ENCODE results near the gene ZC3HAV1L.
"Not testable (repeated sequence)": the region's sequence is repeated elsewhere in the genome, so short reads cannot be mapped to it uniquely, and the experiment has no call there.

Gene ZC3HAV1L, protein sequence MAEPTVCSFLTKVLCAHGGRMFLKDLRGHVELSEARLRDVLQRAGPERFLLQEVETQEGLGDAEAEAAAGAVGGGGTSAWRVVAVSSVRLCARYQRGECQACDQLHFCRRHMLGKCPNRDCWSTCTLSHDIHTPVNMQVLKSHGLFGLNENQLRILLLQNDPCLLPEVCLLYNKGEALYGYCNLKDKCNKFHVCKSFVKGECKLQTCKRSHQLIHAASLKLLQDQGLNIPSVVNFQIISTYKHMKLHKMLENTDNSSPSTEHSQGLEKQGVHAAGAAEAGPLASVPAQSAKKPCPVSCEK

DNA sequence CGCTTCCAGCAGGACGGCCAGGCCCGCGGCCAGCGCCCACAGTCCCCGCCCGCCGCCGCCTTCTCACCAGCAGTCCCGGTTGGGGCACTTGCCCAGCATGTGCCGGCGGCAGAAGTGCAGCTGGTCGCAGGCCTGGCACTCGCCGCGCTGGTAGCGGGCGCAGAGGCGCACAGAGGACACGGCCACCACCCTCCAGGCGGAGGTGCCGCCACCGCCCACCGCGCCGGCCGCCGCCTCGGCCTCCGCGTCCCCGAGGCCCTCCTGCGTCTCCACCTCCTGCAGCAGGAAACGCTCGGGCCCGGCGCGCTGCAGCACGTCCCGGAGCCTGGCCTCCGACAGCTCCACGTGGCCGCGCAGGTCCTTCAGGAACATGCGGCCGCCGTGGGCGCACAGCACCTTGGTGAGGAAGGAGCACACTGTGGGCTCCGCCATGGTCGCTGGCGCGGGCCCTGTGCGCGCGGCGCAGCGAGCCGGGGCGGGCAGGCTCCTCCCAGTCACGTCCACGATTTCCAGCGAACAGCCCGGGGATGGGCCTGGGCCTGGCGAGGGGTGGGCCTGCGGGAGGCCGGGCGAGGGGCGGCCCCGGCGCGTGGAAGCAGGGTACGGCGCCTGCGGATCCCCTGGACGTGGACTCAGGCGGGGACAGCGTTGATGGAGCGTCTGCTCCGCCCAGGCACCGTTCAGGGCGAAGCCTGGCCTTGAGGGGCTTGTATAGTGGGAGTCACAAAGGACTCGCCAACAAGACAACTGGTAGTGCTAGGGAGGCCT, at the start of gene ZC3HAV1L:
Gene ZC3HAV1L (minus strand): TSS at position 457 of the 768 bp plus-strand sequence. CDS start 25 bp downstream, at position 432.
- in situ Hi-C loops (cut with MboI; ENCODE audit: low sequenced_read_pairs) = no loop called here

GRCh38 chr7:139084709-139085108, 48.9 kb upstream of the ZC3HAV1L start:
- in situ Hi-C loops (cut with MboI; ENCODE audit: low sequenced_read_pairs) = no loop called here

GRCh38 chr7:139081584-139081983, 45.7 kb upstream of the ZC3HAV1L start:
- in situ Hi-C loops (cut with MboI; ENCODE audit: low sequenced_read_pairs) = no loop called here

GRCh38 chr7:139080905-139081304, 45.1 kb upstream of the ZC3HAV1L start:
- in situ Hi-C loops (cut with MboI; ENCODE audit: low sequenced_read_pairs) = no loop called here

GRCh38 chr7:139079861-139080260, 44.0 kb upstream of the ZC3HAV1L start:
- in situ Hi-C loops (cut with MboI; ENCODE audit: low sequenced_read_pairs) = no loop called here

DNA sequence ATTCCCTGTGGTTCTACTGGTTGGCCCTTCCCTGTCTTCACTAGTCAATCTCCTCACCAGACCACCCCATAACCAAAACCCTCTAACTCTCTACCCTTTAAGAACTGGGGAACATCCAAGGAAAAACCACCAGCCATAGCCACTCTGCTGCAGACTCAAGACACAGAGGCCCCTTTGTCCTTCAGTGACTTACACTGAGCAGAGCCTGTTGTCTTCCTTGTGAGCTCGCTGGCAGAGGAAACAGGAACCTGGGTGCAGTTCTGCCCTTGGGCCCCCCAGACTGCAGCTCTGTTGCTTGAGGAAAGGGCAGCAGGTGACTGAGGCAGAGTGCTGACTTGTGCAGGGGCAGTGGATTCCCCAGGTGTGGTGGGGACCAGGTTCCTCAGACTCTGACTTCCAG, 43.1 kb upstream of the ZC3HAV1L start:
- in situ Hi-C loops (cut with MboI; ENCODE audit: low sequenced_read_pairs) = no loop called here

GRCh38 chr7:139078399-139078798, 42.6 kb upstream of the ZC3HAV1L start:
- in situ Hi-C loops (cut with MboI; ENCODE audit: low sequenced_read_pairs) = no loop called here

DNA sequence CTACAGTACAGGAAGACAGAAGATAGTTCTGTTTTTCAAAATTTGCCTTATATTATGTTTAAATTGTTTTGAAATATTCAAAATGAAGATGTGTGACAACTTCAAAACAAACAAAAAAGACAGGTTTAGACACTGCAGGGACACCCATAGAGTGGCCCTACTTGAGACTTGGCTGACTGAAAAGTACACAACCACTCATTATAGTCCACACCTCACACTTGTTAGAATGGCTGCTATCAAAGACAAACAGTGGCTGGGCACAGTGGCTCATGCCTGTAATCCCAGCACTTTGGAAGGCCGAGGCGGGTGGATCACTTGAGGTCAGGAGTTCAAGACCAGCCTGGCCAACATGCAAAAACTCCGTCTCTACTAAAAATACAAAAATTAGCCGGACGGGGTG, 41.9 kb upstream of the ZC3HAV1L start:
- in situ Hi-C loops (cut with MboI; ENCODE audit: low sequenced_read_pairs) = not testable (repeated sequence)

DNA sequence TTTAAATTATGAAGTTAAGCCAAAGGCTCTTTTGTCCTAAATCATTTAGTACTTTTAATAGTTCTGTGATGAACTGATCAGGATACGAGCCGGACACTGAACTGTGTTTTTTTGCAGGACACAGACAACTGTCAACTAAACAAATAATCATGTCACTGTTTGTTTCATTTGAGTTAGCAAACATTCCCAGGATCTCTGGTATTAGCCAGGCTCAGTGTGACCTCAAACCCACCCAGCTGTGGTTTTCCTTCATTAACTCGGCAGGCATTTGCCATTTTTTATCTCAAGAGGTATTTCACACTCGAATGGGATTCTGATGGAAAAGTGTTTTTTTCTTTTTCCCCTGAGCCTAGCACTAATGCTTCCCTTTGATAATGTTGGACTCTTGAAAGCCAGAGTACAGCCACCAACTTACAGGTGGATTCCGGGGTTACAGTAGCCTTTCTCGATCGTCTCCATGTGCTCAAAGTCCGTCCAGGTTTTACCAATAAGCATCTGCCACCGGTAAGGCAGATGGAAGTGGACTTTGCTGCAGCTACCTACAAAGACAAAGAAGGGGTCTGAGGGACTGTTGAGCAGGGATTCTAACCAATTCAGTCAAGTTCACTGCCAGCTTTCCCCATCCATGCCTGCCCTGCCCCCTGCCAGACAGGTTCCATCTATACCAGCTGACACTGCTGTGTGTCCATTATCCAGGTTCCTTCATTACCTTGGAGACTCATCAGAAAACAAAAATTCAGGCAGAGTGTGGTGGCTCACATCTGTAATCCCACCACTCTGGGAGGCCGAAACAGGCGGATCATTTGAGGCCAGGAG, 40.2 kb upstream of the ZC3HAV1L start:
- in situ Hi-C loops (cut with MboI; ENCODE audit: low sequenced_read_pairs) = no loop called here

GRCh38 chr7:139075031-139075652, 39.3 kb upstream of the ZC3HAV1L start:
- in situ Hi-C loops (cut with MboI; ENCODE audit: low sequenced_read_pairs) = no loop called here

DNA sequence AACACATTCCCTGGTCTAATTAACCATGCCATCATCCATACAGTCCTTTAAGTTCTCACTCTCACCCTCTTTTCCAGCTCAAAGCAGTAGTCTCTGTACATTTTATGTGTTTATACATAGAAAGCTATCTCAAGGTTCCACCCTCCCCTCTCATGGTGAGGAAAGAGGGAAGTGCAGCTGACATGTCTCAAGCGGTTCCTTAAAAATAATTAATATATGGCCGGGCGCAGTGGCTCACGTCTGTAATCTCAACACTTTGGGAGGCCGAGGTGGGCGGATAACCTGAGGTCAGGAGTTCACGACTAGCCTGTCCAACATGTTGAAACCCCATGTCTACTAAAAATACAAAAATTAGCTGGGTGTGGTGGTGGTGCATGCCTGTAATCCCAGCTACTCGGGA, 37.0 kb upstream of the ZC3HAV1L start:
- in situ Hi-C loops (cut with MboI; ENCODE audit: low sequenced_read_pairs) = no loop called here

DNA sequence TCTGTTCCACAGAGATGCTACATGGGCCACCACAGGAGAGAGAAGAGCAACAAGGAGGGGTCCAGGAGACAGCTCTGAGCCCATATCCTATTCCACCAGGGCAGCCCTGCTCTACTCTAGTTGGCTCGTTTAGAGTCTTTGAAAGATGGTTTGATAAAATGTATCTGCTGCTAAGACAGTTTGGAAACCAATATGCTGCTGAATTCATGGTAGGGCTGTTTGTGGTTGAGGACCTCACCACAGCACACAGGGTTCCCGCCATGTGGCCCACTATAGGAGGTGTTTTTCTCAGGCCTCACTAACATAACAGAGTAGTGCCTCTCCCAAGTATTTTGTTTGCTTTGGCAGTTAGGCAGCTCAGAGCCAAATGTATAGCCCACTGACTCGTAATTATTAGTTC, 35.8 kb upstream of the ZC3HAV1L start:
- in situ Hi-C loops (cut with MboI; ENCODE audit: low sequenced_read_pairs) = no loop called here

DNA sequence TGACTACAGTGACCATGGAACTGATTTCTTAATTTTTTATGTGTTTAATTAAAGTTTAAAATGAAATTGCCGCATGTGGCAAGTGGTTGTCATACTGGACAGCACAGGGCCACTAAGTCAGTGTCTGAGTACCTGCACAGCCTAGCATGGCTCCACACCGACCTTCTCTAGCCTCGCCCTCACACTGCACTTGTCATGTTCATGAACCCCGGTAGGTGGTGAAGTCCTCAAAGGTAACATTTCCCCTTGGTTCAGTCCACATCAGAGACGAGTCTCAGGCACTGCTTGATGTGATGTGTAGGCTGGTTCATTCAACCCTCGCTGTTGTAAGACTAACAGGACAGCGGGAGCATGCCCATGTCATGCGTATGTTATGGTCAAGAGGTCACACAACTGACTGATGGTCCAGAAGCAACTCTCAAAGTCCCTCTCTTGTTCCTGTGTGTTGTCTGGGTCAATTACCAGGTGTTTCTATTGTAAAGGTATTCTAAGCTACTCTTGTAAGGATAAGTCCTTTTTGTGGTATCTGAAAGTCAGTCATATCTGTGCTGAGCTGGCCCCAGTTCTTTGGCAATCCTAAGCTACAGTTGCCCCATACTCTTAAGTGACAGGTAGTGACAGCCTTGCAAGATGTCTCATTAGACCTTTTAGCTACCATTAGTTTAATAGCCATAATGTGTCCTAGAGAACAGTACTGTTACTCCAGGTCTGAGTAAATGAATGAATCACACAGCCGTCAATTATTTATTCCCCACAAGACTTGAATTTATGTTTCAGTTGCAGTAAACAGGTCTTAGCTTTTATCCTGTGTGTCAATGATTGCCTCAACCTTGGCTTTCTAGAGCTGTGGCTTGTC, 32.9 kb upstream of the ZC3HAV1L start:
- in situ Hi-C loops (cut with MboI; ENCODE audit: low sequenced_read_pairs) = no loop called here

- in situ Hi-C loops (cut with MboI; ENCODE audit: low sequenced_read_pairs) = no loop called here
Observed at GRCh38 chr7:139066315-139066714, 30.5 kb upstream of the ZC3HAV1L start.

DNA sequence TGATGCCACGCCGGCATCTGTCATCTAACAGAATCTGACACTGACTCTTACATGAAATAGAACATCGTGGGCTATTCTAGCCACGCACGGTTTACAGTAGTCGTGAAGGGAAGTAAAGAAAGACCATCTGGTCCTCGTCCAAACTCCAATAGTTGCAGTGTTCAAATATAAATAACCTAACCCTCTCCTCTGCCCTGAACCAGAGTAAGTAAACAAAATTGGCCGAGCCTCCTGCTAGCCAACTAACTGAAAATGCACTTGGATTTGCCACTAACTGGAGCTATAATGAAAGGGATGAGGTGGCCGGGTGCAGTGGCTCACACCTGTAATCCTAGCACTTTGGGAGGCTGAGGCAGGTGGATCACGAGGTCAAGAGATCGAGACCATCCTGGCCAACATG, 29.5 kb upstream of the ZC3HAV1L start:
- in situ Hi-C loops (cut with MboI; ENCODE audit: low sequenced_read_pairs) = no loop called here

- in situ Hi-C loops (cut with MboI; ENCODE audit: low sequenced_read_pairs) = no loop called here
Observed at GRCh38 chr7:139061416-139061815, 25.6 kb upstream of the ZC3HAV1L start.

GRCh38 chr7:139060695-139061237, 24.9 kb upstream of the ZC3HAV1L start:
- in situ Hi-C loops (cut with MboI; ENCODE audit: low sequenced_read_pairs) = no loop called here

DNA sequence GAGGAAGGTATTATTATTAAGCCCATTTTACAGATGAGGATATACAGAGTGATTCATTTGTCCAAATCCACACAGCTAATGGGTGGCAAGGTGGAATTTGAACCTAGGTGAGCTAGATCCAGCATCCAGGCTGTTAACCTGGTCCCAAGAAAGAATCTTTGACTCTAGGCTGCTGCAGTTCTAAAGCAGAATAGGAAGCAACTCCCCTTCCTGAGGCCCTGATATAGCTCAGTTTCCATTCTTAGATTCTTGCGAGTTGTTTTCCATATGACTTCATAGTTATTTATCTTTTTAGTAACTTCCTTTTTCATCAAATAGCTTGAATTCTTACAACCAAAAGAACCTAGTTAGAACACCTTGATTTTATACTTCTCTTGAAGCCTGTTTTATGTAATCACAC, 24.1 kb upstream of the ZC3HAV1L start:
- in situ Hi-C loops (cut with MboI; ENCODE audit: low sequenced_read_pairs) = no loop called here

DNA sequence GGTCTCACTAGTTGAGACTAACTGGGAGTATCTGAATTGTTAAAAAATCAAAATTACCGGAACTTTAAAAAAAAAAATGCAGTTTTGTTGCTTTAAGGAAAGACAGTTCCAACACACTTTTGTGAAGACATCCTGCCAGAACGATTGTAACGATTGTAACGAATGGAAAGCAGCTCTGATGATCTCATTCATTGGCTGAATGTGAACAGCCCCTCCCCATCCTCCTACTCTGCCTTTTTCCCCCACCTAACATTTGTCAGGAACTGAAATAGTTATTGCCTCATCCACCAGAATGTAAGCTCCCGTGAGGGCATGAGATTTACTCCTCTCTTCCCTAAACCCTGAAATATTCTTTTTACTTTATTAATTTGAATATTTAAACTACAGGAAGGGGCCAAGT, 23.1 kb upstream of the ZC3HAV1L start:
- in situ Hi-C loops (cut with MboI; ENCODE audit: low sequenced_read_pairs) = no loop called here

DNA sequence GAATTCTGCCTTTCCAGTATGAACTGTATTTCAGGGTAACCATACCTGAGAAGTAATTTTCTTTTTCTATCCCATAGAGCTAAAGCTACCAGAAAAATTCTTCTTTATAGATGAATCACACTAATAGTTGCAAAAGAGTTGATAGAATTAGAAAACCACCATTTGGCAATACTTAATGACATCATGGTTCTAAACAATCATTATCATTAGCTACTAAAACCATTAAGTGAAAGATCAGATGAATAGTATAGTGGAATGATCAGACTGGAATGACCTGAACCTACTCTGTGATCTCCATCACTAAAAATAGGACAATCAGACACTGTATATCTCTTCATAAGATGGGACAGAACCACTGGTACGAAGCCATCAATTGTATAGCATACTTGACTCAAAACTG, 19.8 kb upstream of the ZC3HAV1L start:
- in situ Hi-C loops (cut with MboI; ENCODE audit: low sequenced_read_pairs) = no loop called here
